Measurements from ENCODE around the gene MEGF6. TPM values are rescaled to one million over a fixed set of nuclear protein-coding genes. Genes with fewer than 3 reads are reported as not detected.

MEGF6 gene
- total and polyA plus RNA-seq, 11 donors = 1.9 to 16.2 (median 5.1) TPM

DNA sequence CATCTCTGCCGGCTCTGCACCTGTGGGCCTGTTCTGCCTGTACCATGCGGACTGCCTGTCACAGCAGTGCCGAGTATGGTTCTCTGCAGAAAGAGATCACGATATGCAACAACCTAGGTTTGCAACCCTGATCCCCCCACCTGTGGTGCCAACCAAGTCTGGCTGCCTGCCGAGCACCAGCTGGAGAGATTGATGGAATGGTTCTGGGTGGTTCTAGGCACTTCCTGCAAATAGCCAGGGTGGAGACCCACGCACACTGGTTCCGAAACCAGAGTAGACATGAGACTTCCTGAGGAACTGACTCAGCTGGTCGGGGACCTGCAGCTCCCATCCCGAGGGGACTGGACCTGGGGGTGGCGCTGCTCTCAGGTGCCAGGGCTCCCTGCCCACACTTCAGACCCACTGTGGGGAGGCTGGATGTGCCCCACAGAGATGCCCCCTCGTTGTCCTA, 18.9 kb upstream of the MEGF6 start:
- no peak overlapping the region for H3K27ac ChIP-seq
- H3K27me3 ChIP-seq = no peaks in the 10 kb centered on the region
- ATAC-seq = no peak
- no peaks in the 10 kb centered on the region for H3K9me3 ChIP-seq
- no peak overlapping the region for H3K4me3 ChIP-seq
- no peak for DNase-seq
- peaks cover 0 to 20% (median 8%) of the 10 kb centered on the region in 12 donors for H3K4me1 ChIP-seq
- WGBS, 4 donors = 67 to 84% (median 71%) methylated on average over 6 to 11 of the region's 11 CpGs
- TF ChIP-seq POLR2A (IDR thresholded peaks at IDR 0.05) = no peak
- TF ChIP-seq, protein P1, sequence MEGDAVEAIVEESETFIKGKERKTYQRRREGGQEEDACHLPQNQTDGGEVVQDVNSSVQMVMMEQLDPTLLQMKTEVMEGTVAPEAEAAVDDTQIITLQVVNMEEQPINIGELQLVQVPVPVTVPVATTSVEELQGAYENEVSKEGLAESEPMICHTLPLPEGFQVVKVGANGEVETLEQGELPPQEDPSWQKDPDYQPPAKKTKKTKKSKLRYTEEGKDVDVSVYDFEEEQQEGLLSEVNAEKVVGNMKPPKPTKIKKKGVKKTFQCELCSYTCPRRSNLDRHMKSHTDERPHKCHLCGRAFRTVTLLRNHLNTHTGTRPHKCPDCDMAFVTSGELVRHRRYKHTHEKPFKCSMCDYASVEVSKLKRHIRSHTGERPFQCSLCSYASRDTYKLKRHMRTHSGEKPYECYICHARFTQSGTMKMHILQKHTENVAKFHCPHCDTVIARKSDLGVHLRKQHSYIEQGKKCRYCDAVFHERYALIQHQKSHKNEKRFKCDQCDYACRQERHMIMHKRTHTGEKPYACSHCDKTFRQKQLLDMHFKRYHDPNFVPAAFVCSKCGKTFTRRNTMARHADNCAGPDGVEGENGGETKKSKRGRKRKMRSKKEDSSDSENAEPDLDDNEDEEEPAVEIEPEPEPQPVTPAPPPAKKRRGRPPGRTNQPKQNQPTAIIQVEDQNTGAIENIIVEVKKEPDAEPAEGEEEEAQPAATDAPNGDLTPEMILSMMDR (IDR thresholded peaks at IDR 0.05) = no peak
- intact Hi-C loops (cut with DNase I) = no loop called here
- peaks cover 0 to 88% (median 79%) of the 10 kb centered on the region in 9 donors for H3K36me3 ChIP-seq

DNA sequence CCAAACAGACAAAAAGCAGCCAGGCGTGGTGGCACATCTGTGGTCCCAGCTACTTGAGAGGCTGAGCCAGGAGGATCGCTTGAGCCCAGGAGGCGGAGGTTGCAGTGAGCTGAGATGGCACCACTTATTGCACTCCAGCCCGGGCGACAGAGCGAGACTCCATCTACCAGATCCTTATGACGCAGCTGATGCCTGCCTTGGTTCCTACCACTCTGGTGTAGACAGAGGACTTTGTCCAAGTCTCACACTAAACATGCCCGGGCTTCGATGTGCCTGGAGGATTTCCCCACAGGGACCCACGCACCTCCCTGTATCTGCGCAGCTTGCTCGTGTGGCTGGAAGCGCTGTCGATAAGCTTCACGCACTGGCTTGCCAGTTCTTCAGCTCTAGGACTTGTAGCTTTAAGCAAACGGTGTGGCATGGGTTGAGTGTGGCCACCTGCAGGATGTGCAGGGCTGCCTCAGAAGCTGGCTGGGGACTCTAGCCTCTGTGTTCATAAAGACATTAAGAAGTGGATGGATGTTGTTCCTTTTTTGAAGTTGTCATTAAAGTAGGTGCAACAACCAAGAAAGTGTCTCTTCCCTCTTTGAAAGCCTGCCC, 18.4 kb upstream of the MEGF6 start:
- TF ChIP-seq, protein P1 (IDR thresholded peaks at IDR 0.05) = no peak
- no peak for TF ChIP-seq POLR2A (IDR thresholded peaks at IDR 0.05)
- DNase-seq (no peak), ATAC-seq (no peak)
- Histone ChIP-seq H3K4me3 (no peak overlapping the region), H3K27me3 (no peaks in the 10 kb centered on the region), H3K9me3 (no peaks in the 10 kb centered on the region), H3K36me3 (peaks cover 0 to 82% (median 74%) of the 10 kb centered on the region in 9 donors), H3K4me1 (peaks cover 0 to 20% (median 8%) of the 10 kb centered on the region in 12 donors), H3K27ac (no peak overlapping the region)
- intact Hi-C loops (cut with DNase I) = loop anchor here in 2 of 10 donors (10.0 kb wide), 1 partner anchor 95 kb away; no protein-coding TSS in a partner anchor
- WGBS, 4 donors = 91 to 94% (median 92%) methylated on average over 10 to 16 of the region's 16 CpGs

DNA sequence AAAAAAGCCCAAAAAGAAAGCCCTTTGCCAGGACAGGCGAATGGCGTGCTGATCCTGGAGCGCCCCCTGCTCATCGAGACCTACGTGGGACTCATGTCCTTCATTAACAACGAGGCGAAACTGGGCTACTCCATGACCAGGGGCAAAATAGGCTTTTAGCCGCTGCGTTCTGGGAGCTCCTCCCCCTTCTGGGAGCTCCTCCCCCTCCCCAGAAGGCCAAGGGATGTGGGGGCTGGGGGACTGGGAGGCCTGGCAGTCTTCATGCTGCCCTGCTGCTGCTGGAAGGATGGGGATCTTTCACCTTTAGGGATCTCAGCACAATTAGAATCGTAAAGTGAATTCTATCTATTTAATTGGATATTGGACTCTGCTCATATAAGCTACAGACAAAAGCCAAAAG, 17.1 kb upstream of the MEGF6 start:
- WGBS, 4 donors = 86 to 92% (median 89%) methylated on average over 10 of the region's 10 CpGs
- Histone ChIP-seq H3K36me3 (peaks cover 0 to 70% (median 66%) of the 10 kb centered on the region in 9 donors), H3K4me3 (no peak overlapping the region), H3K27me3 (no peaks in the 10 kb centered on the region), H3K27ac (no peak overlapping the region), H3K4me1 (peaks cover 0 to 27% (median 15%) of the 10 kb centered on the region in 12 donors), H3K9me3 (no peaks in the 10 kb centered on the region)
- TF ChIP-seq, protein P1 (IDR thresholded peaks at IDR 0.05) = no peak
- no peak for TF ChIP-seq POLR2A (IDR thresholded peaks at IDR 0.05)
- no peak for DNase-seq
- intact Hi-C loops (cut with DNase I) = loop anchor here in 2 of 10 donors (10.0 kb wide), 1 partner anchor 96 kb away; no protein-coding TSS in a partner anchor
- ATAC-seq = no peak

DNA sequence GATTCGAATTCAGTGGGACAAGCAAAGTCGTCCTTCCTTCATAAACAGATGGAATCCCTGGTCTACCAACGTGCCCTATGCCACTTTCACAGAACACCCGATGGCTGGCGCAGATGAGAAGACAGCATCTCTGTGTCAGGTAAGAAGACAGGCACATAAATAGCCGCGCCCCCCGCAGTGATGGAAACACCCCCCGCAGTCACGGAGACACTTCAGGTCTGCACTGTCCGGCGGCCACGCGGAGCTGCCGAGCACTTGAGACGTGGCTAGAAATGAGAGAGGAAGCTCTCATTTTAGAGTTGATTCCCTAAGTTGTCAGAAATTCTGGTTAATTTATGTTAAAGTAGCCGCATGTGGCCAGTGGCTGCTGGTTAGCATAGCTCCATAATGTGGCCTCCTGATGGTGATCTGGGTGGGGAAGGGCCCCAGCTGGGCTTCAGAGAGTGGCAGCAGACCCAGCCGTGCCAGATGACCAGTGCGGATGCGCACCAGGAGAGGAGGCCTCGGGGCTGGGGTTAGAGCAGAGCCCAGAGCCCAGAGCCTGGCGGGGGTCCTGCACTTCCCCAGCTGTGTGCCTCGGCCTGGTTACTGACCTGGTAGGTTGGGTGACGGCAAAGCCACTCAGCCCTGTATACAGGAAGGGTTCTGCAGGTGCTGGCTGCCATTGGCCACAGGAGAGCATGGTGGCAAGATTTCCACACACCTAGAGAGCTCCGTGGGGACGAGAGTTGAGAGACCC, 16.4 kb upstream of the MEGF6 start:
- Histone ChIP-seq H3K4me3 (no peak overlapping the region), H3K27me3 (no peaks in the 10 kb centered on the region), H3K36me3 (peaks cover 0 to 63% (median 59%) of the 10 kb centered on the region in 9 donors), H3K9me3 (no peaks in the 10 kb centered on the region), H3K4me1 (peaks cover 0 to 34% (median 20%) of the 10 kb centered on the region in 12 donors), H3K27ac (no peak overlapping the region)
- intact Hi-C loops (cut with DNase I) = loop anchor here in 2 of 10 donors (10.0 kb wide), 1 partner anchor 97 kb away; no protein-coding TSS in a partner anchor
- no peak for DNase-seq
- ATAC-seq = no peak
- WGBS, 4 donors = 88 to 96% (median 92%) methylated on average over 24 to 26 of the region's 26 CpGs
- TF ChIP-seq POLR2A (IDR thresholded peaks at IDR 0.05) = no peak
- TF ChIP-seq, protein P1 (IDR thresholded peaks at IDR 0.05) = no peak

Measured in heart left ventricle (tissue), 16 donors.